Ureter (tissue), 1 donor: ENCODE measurements around the gene IPMK. TPM values are rescaled to one million over a fixed set of nuclear protein-coding genes. Genes with fewer than 3 reads are reported as not detected.
"Not testable (repeated sequence)": the region's sequence is repeated elsewhere in the genome, so short reads cannot be mapped to it uniquely, and the experiment has no call there.

ENCODE experiments used
- DNase-seq: peaks from one replicate; pipeline ENCODE4 v3.0.0-alpha.2; 2020; ENCODE audit warnings: low spot score
- total RNA-seq: library from RNA; stranded (reverse); gene quantifications from one replicate; pipeline ENCODE4 v1.2.4, GENCODE V29; 2023
- donor health status: DM: yes; HTN: yes; CAD: no.

Gene IPMK
- total RNA-seq, 1 donor from 2014 or later: 4.6 TPM

GRCh38 chr10:58266826-58267712 lies 625 bp downstream of the IPMK start:
- DNase-seq: peak; percentile 56

GRCh38 chr10:58266003-58266825 lies 1.5 kb downstream of the IPMK start:
- no peak for DNase-seq

- DNase-seq: no peak
Observed at GRCh38 chr10:58265249-58265648, 2.4 kb downstream of the IPMK start.

DNA sequence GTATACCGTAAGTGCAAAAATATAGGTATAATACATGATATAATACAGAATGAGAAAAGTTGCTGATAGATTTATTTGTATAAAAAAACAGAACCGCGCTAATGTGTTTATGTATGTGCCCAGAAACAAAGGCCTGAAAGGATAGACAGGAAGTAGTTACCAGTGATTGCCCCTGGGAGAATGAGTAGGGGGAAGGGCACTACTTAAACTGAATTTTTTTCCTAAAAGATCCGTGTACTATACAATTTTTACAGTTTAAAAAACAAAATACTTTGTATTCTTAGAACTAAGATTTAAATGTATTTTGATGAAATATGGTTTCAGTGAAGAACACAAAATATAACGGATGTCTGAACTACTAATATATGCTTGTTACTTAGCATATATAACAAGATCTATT lies 2.9 kb downstream of the IPMK start:
- DNase-seq: no peak

DNA sequence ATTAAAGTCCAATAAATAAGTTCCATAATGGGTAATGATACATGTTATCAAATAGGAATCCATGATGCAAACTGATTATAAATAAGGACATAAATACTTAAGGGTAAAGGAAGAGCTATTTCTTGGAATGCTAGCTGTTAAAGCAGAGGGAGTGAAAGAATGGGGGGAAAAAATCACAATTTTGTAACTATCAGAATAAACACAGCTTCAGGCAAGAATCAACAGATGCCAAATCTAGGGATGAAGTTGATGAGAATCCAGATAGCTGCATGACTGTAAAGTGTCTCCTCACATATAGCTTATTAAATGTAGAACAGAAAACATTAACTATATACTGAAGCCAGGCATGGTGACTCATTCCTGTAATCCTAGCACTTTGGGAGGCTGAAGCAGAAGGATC lies 4.9 kb downstream of the IPMK start:
- DNase-seq: no peak

DNA sequence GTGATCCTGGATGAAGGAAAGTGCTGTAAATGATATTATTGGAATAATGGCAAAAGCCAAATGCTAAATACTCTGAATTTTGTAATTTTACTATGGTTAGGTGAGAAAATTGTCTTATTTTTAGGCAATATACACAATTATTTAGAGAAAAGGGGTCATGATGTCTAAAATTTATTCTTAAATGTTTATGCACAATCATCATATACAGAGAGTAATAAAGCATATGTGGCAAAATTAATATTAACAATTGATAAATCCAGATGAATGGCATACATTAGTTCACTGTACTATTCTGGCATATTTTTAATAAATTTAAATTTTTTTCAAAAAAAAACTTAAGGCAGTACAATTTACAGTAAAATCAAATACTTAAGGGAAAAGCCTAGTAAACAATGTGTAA lies 7.4 kb downstream of the IPMK start:
- DNase-seq: no peak

GRCh38 chr10:58258977-58259692 lies 8.6 kb downstream of the IPMK start:
- DNase-seq: no peak

GRCh38 chr10:58256013-58256780 lies 11.5 kb downstream of the IPMK start:
- DNase-seq: not testable (repeated sequence)

- DNase-seq: no peak
Observed at GRCh38 chr10:58254644-58255043, 13.1 kb downstream of the IPMK start.

DNA sequence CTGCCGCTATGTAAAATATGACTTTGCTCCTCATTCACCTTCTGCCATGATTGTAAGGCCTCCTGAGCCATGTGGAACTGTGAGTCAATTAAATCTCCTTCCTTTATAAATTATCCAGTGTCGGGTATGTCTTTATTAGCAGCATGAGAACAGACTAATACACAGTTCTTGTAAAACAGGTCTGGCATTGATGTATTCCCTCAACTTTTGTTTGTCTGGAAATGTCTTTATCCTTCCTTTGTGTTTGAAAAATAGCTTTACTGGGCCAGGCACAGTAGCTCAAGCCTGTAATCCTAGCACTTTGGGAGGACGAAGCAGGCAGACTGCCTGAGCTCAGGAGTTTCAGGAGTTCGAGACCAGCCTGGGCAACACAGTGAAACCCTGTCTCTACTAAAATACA lies 14.5 kb downstream of the IPMK start:
- no peak for DNase-seq

- not testable (repeated sequence) for DNase-seq
Observed at GRCh38 chr10:58244666-58245065, 23.0 kb downstream of the IPMK start.

GRCh38 chr10:58244242-58244641 lies 23.5 kb downstream of the IPMK start:
- DNase-seq: not testable (repeated sequence)

- not testable (repeated sequence) for DNase-seq
Observed at GRCh38 chr10:58243801-58244200, 23.9 kb downstream of the IPMK start.

DNA sequence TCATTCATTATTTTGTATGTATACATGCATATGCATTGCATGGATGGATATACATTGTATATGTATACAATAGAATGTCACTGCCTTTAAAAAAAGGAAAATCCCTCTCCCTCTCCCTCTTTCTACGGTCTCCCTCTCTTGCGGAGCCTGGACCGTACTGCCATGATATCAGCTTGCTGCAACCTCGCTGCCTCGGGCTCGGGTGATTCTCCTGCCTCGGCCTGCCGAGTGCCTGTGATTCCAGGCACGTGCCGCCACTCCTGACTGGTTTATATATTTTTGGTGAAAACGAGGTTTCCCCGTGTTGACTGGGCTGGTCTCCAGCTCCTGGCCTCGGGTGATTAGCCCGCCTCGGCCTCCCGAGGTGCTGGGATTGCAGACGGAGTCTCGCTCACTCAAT lies 24.4 kb downstream of the IPMK start:
- DNase-seq: no peak

DNA sequence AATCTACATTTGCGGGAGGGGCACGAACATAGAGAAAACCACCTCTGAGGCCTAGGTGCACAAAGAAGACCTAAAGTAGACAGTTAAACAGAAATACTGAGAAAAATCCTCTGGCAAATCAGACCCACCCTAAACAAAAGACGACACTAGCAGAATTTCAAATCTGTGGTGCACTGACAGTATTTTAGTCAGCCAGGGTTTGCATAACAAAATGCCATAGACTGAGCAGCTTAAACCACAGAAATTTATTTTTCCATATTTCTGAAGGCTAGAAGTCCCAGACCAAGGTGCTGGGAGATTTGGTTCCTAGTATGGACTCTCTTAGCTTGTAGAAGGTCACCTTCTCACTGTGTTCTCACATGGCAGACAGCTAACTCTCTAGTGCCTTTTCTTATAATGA lies 26.3 kb downstream of the IPMK start:
- no peak for DNase-seq

GRCh38 chr10:58240531-58240930 lies 27.2 kb downstream of the IPMK start:
- no peak for DNase-seq

- DNase-seq: no peak
Observed at GRCh38 chr10:58239561-58240169, 28.0 kb downstream of the IPMK start.

DNA sequence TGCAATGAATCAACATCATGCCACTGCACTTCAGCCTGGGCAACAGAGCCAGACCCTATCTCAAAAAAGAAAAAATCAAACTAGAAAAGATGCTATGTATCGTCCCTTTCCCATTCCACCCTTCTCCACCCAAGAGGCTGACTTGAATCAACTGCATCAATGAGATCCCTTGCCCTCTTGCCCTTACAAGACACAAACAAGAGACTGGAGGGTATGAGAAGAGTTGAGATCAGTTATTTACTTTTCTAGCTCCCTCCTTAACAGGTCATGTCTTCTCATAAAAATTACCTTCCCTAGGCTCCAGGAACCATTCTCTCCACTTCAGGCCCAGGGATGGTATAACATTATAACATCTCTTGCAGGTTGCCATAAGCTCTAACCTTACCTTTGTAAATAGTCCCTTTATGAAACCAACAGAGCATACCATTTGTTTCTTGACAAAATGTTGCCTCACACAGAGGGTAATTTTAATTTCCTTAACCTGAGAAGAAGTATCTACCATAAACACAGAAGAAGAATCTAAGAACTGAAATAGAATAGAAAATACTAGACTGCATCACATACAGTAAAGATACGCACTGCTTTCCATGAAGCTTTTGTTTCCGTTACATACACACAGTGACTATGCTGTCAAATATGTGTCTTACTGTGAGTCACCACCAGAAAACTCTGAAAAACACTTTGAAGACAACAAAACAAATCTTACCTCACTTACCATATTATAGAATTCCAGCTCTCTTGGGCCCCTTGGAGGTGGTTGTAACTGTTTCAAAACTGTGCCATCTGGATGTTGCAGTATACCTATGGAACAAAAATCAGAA lies 30.5 kb downstream of the IPMK start:
- DNase-seq: no peak

- not testable (repeated sequence) for DNase-seq
Observed at GRCh38 chr10:58229856-58230255, 37.8 kb downstream of the IPMK start.

GRCh38 chr10:58225654-58226053 lies 42.0 kb downstream of the IPMK start:
- no peak for DNase-seq
